K562 (cell line): ENCODE data around the gene CD84. TPM values are rescaled to one million over a fixed set of nuclear protein-coding genes. Genes with fewer than 3 reads are reported as not detected.
A peak's percentile ranks its signal among the peaks of the same experiment; 100 is the strongest.

Experiments used
- BACH1 ChIP-seq: fragments of 200-800 bp; sonication (Bioruptor generic); IDR thresholded peaks from 2 replicates; pipeline ENCODE4 v1.6.1; 2016; ENCODE audit warnings: missing genetic modification characterization, missing compliant biosample characterization
- E2F3 ChIP-seq: fragments of 250-450 bp; sonication (Bioruptor Pico); IDR thresholded peaks from 2 replicates; pipeline ENCODE4 v1.4.0; 2020; ENCODE audit warnings: mild to moderate bottlenecking
- GTF2A2 ChIP-seq: IDR thresholded peaks from 2 replicates; pipeline ENCODE4 v1.6.1; 2016; ENCODE audit warnings: mild to moderate bottlenecking, missing genetic modification characterization, missing compliant biosample characterization
- HCFC1 ChIP-seq: IDR thresholded peaks from 2 replicates; pipeline ENCODE4 v1.6.1; 2012; ENCODE audit warnings: low read depth, low read length, improper control_type of control experiment
- KHSRP ChIP-seq: fragments of 450-650 bp; IDR thresholded peaks from 2 replicates; pipeline ENCODE4 v1.6.1; 2017
- KLF13 ChIP-seq: fragments of 450-650 bp; IDR thresholded peaks from 2 replicates; pipeline ENCODE4 v1.6.1; 2016; ENCODE audit warnings: missing genetic modification characterization, low read depth, mild to moderate bottlenecking, missing compliant biosample characterization, moderate library complexity, borderline replicate concordance
- MECOM ChIP-seq: fragments of 250-450 bp; sonication (Bioruptor Pico); IDR thresholded peaks from 2 replicates; pipeline ENCODE4 v1.8.0; 2022; ENCODE audit warnings: inconsistent platforms
- MEF2D ChIP-seq: conservative IDR thresholded peaks from 2 replicates; pipeline ENCODE4 v1.6.1; 2016; ENCODE audit warnings: low read depth, missing genetic modification characterization, missing compliant biosample characterization
- MEIS2 ChIP-seq: fragments of 450-650 bp; IDR thresholded peaks from 2 replicates; pipeline ENCODE4 v1.6.1; 2014; ENCODE audit warnings: mild to moderate bottlenecking; ENCODE audit not compliant: partially characterized antibody
- NFATC3 ChIP-seq: fragments of 450-650 bp; IDR thresholded peaks from 2 replicates; pipeline ENCODE4 v1.6.1; 2017; ENCODE audit warnings: mild to moderate bottlenecking
- NR2C1 ChIP-seq, 2 experiments: fragments of 450-650 bp; IDR thresholded peaks; 2 replicates each; pipeline ENCODE4 v1.6.1; 2017; ENCODE audit warnings: mild to moderate bottlenecking in 2 of 2, antibody characterized with exemption in 1 of 2, inconsistent platforms in 1 of 2, missing compliant biosample characterization in 1 of 2, missing genetic modification characterization in 1 of 2
- PCBP1 ChIP-seq: fragments of 200-400 bp; formaldehyde crosslinking; IDR thresholded peaks from 2 replicates; pipeline ENCODE4 v1.6.1; 2018; ENCODE audit warnings: mild to moderate bottlenecking, low read depth, low read length; ENCODE audit not compliant: poor library complexity, severe bottlenecking
- SMAD4 ChIP-seq: fragments of 250-450 bp; sonication (Bioruptor Pico); conservative IDR thresholded peaks from 2 replicates; pipeline ENCODE4 v1.8.0; 2021; ENCODE audit warnings: inconsistent platforms, mild to moderate bottlenecking, moderate library complexity
- SRSF1 ChIP-seq: fragments of 200-400 bp; formaldehyde crosslinking; IDR thresholded peaks from 2 replicates; pipeline ENCODE4 v1.6.1; 2017; ENCODE audit warnings: mild to moderate bottlenecking, low read depth, low read length, moderate library complexity
- SRSF7 ChIP-seq: fragments of 200-400 bp; formaldehyde crosslinking; optimal IDR thresholded peaks from 2 replicates; pipeline ENCODE3; 2017; ENCODE audit warnings: mild to moderate bottlenecking, low read depth, low read length
- ZBTB17 ChIP-seq: fragments of 450-650 bp; formaldehyde crosslinking; IDR thresholded peaks from 2 replicates; pipeline ENCODE4 v1.4.0; 2020; ENCODE audit warnings: mild to moderate bottlenecking
- ZNF239 ChIP-seq: fragments of 250-450 bp; sonication (Bioruptor Pico); IDR thresholded peaks from 2 replicates; pipeline ENCODE4 v1.4.0; 2020; ENCODE audit warnings: mild to moderate bottlenecking
- polyA plus RNA-seq, 8 experiments: library from polyadenylated mRNA; depleted of rRNA in 4 of 8; stranded (reverse) in 5 of 8; unstranded in 3 of 8; fragments of >200 nt; fragmentation: Nextera tagmentation in 2 of 8; fragmentation: Illumina TruSeq in 1 of 8; extraction: Ambion mirVana in 2 of 8; extraction: Trizol in 1 of 8; gene quantifications; 2 replicates each; pipeline versions ENCODE4 v1.2.1 to v1.2.3, GENCODE V29; 2011 to 2014; ENCODE audit warnings: inconsistent platforms in 1 of 8, missing spikeins in 1 of 8
- total RNA-seq, 7 experiments: library from RNA; depleted of rRNA in 6 of 7; stranded (reverse); fragments of >200 nt in 6 of 7; fragmentation: Illumina TruSeq in 2 of 7; extraction: Trizol in 2 of 7; gene quantifications; 2 replicates each; pipeline versions ENCODE4 v1.2.1 to v1.2.3, GENCODE V29; 2011 to 2021; ENCODE audit warnings: low replicate concordance in 1 of 7
- TF ChIP-seq, protein P1 (sequence below): sonication (generic); formaldehyde crosslinking; IDR thresholded peaks from 2 replicates; pipeline ENCODE4 v1.8.0; 2023; ENCODE audit warnings: mild to moderate bottlenecking, missing genetic modification reagents
- TF ChIP-seq, protein P2 (sequence below): fragments of 450-650 bp; formaldehyde crosslinking; conservative IDR thresholded peaks from 2 replicates; pipeline ENCODE4 v1.4.0; 2022; ENCODE audit warnings: mild to moderate bottlenecking, missing genetic modification characterization
- TF ChIP-seq, protein P3 (sequence below): IDR thresholded peaks from 2 replicates; pipeline ENCODE4 v1.6.1; 2011; ENCODE audit not compliant: insufficient read length; ENCODE audit errors: extremely low read depth
- TF ChIP-seq, protein P4 (sequence below): fragments of 450-650 bp; IDR thresholded peaks from 2 replicates; pipeline ENCODE4 v1.6.1; 2016; ENCODE audit warnings: missing biosample characterization, missing genetic modification characterization

The CD84 gene
- total and polyA plus RNA-seq, 9 of the 15 experiments (the other 6 are each of a cell fraction or from before 2014, with no cell fraction given) = 0.82 to 6.8 (median 2.0) TPM

DNA sequence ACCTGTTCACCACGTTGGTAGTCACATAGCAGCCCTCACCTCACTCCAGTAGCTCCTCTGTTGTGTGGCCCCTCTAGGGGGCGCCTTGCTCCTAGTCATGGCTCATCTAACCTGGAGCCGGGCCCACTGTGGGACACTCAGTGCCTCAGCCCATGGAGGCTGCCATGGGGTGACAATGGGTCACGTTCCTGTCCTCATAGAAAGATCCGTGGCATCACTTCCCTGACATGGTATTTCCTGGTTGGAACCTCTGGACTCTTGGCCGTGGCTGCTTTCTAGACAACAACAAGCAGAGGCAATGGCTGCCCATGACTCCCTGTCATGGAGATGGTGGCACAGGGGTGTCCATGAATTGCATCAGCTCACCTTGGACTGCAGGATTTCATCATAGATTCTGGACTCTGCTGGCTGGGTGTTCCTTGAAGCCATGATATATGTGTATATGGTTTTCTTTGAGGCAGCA lies 28.7 kb downstream of the CD84 start (continued):
- TF ChIP-seq, protein P1, sequence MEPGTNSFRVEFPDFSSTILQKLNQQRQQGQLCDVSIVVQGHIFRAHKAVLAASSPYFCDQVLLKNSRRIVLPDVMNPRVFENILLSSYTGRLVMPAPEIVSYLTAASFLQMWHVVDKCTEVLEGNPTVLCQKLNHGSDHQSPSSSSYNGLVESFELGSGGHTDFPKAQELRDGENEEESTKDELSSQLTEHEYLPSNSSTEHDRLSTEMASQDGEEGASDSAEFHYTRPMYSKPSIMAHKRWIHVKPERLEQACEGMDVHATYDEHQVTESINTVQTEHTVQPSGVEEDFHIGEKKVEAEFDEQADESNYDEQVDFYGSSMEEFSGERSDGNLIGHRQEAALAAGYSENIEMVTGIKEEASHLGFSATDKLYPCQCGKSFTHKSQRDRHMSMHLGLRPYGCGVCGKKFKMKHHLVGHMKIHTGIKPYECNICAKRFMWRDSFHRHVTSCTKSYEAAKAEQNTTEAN (CRISPR knock-in tag) = no peak
- TF ChIP-seq NR2C1 (IDR thresholded peaks at IDR 0.05) (no peak), NR2C1 (tag; IDR thresholded peaks at IDR 0.05) (peak; percentile 79), KHSRP (no peak), PCBP1 (no peak), SMAD4 (CRISPR knock-in tag) (peak; percentile 95), BACH1 (peak; percentile 86), MEIS2 (no peak), ZBTB17 (CRISPR knock-in tag) (0 out of 2 replicates have a peak, but pooled peaks have one; percentile 43), ZNF239 (peak; percentile 53), HCFC1 (no peak), KLF13 (tag) (peak; percentile 31; the same call in 1 of the 2 replicates), MEF2D (tag) (no peak; the same call in 1 of the 2 replicates), E2F3 (CRISPR knock-in tag) (peak; percentile 26; the same call in 1 of the 2 replicates), SRSF1 (no peak), SRSF7 (no peak), MECOM (peak; percentile 40; the same call in 1 of the 2 replicates), NFATC3 (no peak), GTF2A2 (tag) (0 out of 2 replicates have a peak, but pooled peaks have one; percentile 39)
- TF ChIP-seq, protein P2, sequence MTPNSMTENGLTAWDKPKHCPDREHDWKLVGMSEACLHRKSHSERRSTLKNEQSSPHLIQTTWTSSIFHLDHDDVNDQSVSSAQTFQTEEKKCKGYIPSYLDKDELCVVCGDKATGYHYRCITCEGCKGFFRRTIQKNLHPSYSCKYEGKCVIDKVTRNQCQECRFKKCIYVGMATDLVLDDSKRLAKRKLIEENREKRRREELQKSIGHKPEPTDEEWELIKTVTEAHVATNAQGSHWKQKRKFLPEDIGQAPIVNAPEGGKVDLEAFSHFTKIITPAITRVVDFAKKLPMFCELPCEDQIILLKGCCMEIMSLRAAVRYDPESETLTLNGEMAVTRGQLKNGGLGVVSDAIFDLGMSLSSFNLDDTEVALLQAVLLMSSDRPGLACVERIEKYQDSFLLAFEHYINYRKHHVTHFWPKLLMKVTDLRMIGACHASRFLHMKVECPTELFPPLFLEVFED = peak; percentile 28; the same call in 1 of the 2 replicates
- TF ChIP-seq, protein P3, sequence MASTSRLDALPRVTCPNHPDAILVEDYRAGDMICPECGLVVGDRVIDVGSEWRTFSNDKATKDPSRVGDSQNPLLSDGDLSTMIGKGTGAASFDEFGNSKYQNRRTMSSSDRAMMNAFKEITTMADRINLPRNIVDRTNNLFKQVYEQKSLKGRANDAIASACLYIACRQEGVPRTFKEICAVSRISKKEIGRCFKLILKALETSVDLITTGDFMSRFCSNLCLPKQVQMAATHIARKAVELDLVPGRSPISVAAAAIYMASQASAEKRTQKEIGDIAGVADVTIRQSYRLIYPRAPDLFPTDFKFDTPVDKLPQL = no peak
- TF ChIP-seq, protein P4, sequence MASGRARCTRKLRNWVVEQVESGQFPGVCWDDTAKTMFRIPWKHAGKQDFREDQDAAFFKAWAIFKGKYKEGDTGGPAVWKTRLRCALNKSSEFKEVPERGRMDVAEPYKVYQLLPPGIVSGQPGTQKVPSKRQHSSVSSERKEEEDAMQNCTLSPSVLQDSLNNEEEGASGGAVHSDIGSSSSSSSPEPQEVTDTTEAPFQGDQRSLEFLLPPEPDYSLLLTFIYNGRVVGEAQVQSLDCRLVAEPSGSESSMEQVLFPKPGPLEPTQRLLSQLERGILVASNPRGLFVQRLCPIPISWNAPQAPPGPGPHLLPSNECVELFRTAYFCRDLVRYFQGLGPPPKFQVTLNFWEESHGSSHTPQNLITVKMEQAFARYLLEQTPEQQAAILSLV (tag) = peak; percentile 70
